ENCODE measurements around the gene SCRN1.

The SCRN1 gene

DNA sequence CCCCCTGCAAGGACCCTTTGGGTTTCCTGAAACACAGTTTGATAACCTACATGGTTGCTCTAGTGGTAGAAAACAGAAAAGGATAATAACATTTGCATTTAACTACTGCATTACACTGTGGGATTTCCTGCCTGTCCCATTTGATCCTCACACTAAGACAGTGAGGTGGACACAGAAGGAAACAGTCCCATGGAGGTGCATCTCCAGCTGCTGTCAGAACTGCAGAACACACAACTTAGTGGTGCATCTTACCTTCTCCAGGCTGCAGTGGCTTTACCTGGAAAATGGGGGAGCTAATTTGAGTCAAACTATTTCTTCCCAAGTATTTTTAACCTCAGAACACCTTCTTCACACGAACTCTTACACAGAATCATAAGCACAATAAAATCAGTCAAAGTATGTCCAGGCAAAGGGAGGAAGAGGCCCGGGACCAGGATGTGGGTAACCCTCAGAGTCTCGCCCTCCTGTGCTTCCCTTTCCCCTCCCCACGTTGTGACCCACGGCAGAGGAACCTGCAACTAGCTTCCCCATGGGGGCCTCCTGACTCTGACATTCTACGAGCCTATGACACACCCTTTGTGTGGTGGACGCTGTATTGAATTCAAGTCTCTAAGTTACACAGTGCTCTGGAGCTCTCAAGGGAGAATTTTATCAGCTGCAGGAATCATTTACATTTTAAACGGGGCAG lies 33.7 kb downstream of the SCRN1 start:
- TF ChIP-seq TCF12 (IDR thresholded peaks at IDR 0.05; ENCODE audit: low read depth) (no peak), TAF1 (IDR thresholded peaks at IDR 0.05; ENCODE audit: low read depth) (no peak), CEBPB (IDR thresholded peaks at IDR 0.05) (no peak), NFIC (IDR thresholded peaks at IDR 0.05) (no peak), CREB1 (IDR thresholded peaks at IDR 0.05; ENCODE audit: low read depth) (no peak), EP300 (IDR thresholded peaks at IDR 0.05; ENCODE audit: borderline replicate concordance) (no peak), YY1 (IDR thresholded peaks at IDR 0.05; ENCODE audit: low read depth) (no peak)
- TF ChIP-seq, protein P1, sequence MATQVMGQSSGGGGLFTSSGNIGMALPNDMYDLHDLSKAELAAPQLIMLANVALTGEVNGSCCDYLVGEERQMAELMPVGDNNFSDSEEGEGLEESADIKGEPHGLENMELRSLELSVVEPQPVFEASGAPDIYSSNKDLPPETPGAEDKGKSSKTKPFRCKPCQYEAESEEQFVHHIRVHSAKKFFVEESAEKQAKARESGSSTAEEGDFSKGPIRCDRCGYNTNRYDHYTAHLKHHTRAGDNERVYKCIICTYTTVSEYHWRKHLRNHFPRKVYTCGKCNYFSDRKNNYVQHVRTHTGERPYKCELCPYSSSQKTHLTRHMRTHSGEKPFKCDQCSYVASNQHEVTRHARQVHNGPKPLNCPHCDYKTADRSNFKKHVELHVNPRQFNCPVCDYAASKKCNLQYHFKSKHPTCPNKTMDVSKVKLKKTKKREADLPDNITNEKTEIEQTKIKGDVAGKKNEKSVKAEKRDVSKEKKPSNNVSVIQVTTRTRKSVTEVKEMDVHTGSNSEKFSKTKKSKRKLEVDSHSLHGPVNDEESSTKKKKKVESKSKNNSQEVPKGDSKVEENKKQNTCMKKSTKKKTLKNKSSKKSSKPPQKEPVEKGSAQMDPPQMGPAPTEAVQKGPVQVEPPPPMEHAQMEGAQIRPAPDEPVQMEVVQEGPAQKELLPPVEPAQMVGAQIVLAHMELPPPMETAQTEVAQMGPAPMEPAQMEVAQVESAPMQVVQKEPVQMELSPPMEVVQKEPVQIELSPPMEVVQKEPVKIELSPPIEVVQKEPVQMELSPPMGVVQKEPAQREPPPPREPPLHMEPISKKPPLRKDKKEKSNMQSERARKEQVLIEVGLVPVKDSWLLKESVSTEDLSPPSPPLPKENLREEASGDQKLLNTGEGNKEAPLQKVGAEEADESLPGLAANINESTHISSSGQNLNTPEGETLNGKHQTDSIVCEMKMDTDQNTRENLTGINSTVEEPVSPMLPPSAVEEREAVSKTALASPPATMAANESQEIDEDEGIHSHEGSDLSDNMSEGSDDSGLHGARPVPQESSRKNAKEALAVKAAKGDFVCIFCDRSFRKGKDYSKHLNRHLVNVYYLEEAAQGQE (IDR thresholded peaks at IDR 0.05; ENCODE audit: low read depth), result no peak

DNA sequence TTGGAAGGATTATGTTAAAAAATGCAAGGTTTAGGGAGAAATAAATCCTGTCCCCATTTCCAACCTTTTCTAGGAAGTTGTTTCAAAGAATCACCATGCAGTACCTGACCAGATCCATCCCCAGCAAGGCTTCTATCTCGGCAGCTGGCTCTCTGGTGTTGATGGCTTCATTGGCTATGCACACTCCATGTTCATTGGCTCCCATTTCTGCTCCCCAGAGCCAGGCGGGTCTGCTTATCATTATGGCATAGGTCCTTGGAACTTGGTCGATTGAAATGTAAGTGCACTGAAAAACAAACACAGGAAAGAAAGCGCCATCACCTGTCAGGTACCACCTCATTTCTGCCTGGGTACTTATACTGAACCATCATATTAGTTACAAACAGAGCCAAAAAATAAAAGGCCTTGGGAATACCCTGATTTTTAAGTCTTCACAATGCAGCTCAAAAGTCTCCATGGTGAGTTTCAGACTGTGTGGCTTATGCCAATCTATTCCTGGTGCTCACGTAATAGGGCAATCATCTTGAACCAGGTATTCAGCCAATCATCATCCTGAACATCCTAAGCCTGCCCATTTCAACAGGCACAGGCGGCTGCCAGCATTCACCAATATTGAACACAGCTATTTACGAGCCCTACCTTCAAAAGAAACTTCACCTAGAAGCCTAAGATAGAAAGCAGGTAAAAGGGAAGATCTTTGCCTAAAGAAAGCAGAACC lies 34.4 kb downstream of the SCRN1 start:
- TF ChIP-seq, protein P2, sequence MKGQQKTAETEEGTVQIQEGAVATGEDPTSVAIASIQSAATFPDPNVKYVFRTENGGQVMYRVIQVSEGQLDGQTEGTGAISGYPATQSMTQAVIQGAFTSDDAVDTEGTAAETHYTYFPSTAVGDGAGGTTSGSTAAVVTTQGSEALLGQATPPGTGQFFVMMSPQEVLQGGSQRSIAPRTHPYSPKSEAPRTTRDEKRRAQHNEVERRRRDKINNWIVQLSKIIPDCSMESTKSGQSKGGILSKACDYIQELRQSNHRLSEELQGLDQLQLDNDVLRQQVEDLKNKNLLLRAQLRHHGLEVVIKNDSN (IDR thresholded peaks at IDR 0.05), result no peak
- TF ChIP-seq TCF12 (IDR thresholded peaks at IDR 0.05; ENCODE audit: low read depth), result no peak

DNA sequence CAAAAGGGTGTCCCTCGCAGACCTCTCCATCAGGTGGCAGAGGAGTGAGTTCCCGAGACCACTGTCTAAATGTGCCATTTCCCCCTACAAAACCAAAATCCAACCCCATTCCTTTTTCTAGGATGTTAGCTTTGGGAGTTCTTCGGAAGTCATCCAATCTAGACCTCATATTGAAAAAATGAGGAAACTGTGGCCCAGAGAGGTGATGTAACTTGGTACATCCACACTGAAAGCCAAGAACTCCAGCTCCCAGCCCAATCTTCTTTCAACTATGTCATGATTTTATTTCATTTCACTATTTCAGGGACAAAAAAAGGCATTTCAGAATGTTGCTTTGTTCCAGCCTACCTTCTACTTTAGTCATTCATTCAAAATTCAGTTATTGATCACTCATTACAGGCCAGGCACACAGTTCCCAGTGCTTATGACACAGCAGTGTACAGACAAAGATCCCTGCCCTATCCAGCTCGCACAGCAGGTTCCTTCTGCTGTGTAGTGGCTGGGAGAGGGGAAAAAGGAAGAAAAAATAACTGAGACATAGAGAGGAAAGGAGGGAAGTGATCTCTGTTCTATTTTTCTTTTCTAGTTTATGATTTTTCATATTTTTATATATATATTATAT lies 35.8 kb downstream of the SCRN1 start:
- no peak for TF ChIP-seq NFIC (IDR thresholded peaks at IDR 0.05)

DNA sequence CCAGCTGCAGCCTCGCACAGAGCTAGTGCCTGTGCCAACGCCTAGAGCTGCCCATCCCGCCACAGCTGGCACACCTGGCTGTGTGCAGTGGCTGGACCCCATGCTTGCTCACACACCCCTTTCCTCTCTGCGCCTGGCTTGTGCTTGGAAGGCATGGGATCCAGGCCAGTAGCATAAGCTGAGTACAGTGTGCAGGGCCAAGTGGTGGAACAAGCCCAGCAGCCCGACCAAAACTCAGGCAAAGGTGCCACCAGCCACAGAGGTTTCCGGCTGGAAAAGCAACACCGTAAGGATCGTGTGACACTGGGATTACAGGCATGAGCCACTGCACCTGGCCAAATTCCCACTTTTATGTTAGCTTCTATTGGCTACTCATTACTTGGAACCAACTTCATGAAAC lies 38.4 kb downstream of the SCRN1 start:
- TF ChIP-seq EP300 (IDR thresholded peaks at IDR 0.05; ENCODE audit: borderline replicate concordance) (no peak), NFIC (IDR thresholded peaks at IDR 0.05) (no peak), YY1 (IDR thresholded peaks at IDR 0.05; ENCODE audit: low read depth) (no peak), CEBPB (IDR thresholded peaks at IDR 0.05) (no peak), TCF12 (IDR thresholded peaks at IDR 0.05; ENCODE audit: low read depth) (no peak), CREB1 (IDR thresholded peaks at IDR 0.05; ENCODE audit: low read depth) (no peak), RAD21 (IDR thresholded peaks at IDR 0.05; ENCODE audit: low read depth) (no peak), TAF1 (IDR thresholded peaks at IDR 0.05; ENCODE audit: low read depth) (no peak), TEAD4 (IDR thresholded peaks at IDR 0.05) (no peak), EGR1 (IDR thresholded peaks at IDR 0.05) (no peak), ZBTB7A (IDR thresholded peaks at IDR 0.05; ENCODE audit: low read depth) (no peak), FOXM1 (IDR thresholded peaks at IDR 0.05; ENCODE audit: borderline replicate concordance, low read depth) (no peak)
- TF ChIP-seq, protein P2 (IDR thresholded peaks at IDR 0.05), result no peak
- TF ChIP-seq, protein P1 (IDR thresholded peaks at IDR 0.05; ENCODE audit: low read depth), result no peak
- TF ChIP-seq, protein P3, sequence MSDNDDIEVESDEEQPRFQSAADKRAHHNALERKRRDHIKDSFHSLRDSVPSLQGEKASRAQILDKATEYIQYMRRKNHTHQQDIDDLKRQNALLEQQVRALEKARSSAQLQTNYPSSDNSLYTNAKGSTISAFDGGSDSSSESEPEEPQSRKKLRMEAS (IDR thresholded peaks at IDR 0.05), result no peak

DNA sequence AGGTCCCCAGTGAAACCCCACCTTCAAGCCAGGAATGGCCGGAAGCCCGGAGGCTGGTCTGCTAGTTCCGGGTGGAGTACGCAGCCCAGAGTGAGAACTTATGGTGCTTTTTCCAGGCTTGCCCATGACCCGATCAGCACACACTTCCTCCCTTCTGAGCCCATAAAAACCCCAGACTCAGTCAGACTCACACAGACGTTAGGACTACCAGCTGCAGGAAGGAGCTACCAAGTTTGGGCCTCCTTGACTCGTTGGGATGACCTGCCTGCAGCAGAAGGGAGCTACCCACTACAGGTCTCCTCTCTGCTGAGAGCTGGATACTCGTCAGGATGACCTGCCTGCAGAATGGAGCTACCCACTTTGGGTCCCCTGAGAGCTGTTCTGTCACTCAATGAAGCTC lies 39.1 kb downstream of the SCRN1 start:
- TF ChIP-seq TAF1 (IDR thresholded peaks at IDR 0.05; ENCODE audit: low read depth) (no peak), EGR1 (IDR thresholded peaks at IDR 0.05) (no peak), EP300 (IDR thresholded peaks at IDR 0.05; ENCODE audit: borderline replicate concordance) (no peak), TEAD4 (IDR thresholded peaks at IDR 0.05) (no peak), CEBPB (IDR thresholded peaks at IDR 0.05) (no peak), YY1 (IDR thresholded peaks at IDR 0.05; ENCODE audit: low read depth) (no peak), FOXM1 (IDR thresholded peaks at IDR 0.05; ENCODE audit: borderline replicate concordance, low read depth) (no peak), ZBTB7A (IDR thresholded peaks at IDR 0.05; ENCODE audit: low read depth) (no peak), RAD21 (IDR thresholded peaks at IDR 0.05; ENCODE audit: low read depth) (no peak), TCF12 (IDR thresholded peaks at IDR 0.05; ENCODE audit: low read depth) (no peak), NFIC (IDR thresholded peaks at IDR 0.05) (no peak), CREB1 (IDR thresholded peaks at IDR 0.05; ENCODE audit: low read depth) (no peak)
- TF ChIP-seq, protein P1 (IDR thresholded peaks at IDR 0.05; ENCODE audit: low read depth), result no peak
- TF ChIP-seq, protein P3 (IDR thresholded peaks at IDR 0.05), result no peak
- TF ChIP-seq, protein P2 (IDR thresholded peaks at IDR 0.05), result no peak

Data from Ishikawa (cell line).